ENCODE data around the gene ARHGEF28.

Gene ARHGEF28

DNA sequence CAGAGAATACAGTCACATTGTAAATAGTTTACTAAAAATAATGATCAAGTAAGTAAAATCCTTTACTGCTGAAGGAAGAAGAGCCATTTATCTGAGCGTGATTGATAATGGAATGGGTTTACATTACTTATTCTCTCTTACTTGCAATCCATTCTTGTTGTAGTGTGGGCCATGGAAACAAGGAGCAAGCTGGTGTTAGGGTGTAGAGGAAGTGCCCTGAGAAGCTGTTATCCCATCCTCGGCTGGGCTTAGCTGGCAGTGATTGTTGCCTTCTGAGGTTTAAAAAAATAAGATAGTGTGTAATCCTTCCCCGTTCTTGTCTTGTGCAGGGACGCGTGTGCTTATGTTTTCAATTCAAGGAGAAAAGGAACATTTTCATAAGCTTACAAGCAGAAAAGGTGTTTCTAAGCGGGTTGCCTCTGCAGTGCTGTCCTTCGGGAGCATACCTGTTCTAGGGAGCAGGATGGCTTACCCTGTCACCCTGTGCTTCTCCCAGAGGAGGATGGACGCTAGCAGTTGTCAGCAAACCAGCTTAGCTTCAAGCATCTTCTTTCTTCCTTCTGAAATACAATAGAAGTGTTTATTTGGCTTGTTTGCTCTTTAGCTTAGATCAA lies 188.3 kb downstream of the ARHGEF28 start:
- TF ChIP-seq TAF1 (IDR thresholded peaks at IDR 0.05; ENCODE audit: borderline replicate concordance, insufficient read depth, low read length) (no peak), SIN3A (IDR thresholded peaks at IDR 0.05; ENCODE audit: borderline replicate concordance, insufficient read depth, low read length) (no peak), POLR2AphosphoS5 (IDR thresholded peaks at IDR 0.05; ENCODE audit: low read depth, low read length) (no peak), FOXP2 (optimal IDR thresholded peaks at IDR 0.05; ENCODE audit: borderline replicate concordance, extremely low read depth, extremely low read length, insufficient read depth) (no peak)
- TF ChIP-seq, protein P1, sequence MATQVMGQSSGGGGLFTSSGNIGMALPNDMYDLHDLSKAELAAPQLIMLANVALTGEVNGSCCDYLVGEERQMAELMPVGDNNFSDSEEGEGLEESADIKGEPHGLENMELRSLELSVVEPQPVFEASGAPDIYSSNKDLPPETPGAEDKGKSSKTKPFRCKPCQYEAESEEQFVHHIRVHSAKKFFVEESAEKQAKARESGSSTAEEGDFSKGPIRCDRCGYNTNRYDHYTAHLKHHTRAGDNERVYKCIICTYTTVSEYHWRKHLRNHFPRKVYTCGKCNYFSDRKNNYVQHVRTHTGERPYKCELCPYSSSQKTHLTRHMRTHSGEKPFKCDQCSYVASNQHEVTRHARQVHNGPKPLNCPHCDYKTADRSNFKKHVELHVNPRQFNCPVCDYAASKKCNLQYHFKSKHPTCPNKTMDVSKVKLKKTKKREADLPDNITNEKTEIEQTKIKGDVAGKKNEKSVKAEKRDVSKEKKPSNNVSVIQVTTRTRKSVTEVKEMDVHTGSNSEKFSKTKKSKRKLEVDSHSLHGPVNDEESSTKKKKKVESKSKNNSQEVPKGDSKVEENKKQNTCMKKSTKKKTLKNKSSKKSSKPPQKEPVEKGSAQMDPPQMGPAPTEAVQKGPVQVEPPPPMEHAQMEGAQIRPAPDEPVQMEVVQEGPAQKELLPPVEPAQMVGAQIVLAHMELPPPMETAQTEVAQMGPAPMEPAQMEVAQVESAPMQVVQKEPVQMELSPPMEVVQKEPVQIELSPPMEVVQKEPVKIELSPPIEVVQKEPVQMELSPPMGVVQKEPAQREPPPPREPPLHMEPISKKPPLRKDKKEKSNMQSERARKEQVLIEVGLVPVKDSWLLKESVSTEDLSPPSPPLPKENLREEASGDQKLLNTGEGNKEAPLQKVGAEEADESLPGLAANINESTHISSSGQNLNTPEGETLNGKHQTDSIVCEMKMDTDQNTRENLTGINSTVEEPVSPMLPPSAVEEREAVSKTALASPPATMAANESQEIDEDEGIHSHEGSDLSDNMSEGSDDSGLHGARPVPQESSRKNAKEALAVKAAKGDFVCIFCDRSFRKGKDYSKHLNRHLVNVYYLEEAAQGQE (IDR thresholded peaks at IDR 0.05; ENCODE audit: insufficient read depth in 1 of 2, low read depth in 2 of 2, low read length in 2 of 2) = no peak

DNA sequence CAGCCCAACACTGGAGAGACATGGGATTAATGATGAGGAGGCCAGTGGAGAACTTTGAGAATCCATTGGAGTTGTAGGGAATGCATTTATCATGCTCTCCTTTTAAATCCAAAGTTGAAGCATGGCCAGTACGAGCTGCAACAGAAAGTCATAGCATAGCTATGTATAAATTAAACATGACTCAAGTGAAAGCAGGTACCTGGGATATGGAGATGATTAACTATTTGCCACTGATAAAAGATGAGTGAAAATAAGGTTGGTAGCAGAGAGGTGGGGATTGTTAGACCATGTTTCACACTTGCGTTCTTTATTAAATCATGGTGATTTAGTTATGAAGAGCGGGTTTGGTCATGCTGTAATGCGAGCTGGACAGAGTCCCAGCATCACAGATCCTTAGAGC lies 189.6 kb downstream of the ARHGEF28 start:
- no peak for TF ChIP-seq TAF1 (IDR thresholded peaks at IDR 0.05; ENCODE audit: borderline replicate concordance, insufficient read depth, low read length)
- TF ChIP-seq POLR2AphosphoS5 (IDR thresholded peaks at IDR 0.05; ENCODE audit: low read depth, low read length) = no peak
- TF ChIP-seq, protein P1 (IDR thresholded peaks at IDR 0.05; ENCODE audit: insufficient read depth in 1 of 2, low read depth in 2 of 2, low read length in 2 of 2) = no peak
- no peak for TF ChIP-seq SIN3A (IDR thresholded peaks at IDR 0.05; ENCODE audit: borderline replicate concordance, insufficient read depth, low read length)
- TF ChIP-seq FOXP2 (optimal IDR thresholded peaks at IDR 0.05; ENCODE audit: borderline replicate concordance, extremely low read depth, extremely low read length, insufficient read depth) = no peak

DNA sequence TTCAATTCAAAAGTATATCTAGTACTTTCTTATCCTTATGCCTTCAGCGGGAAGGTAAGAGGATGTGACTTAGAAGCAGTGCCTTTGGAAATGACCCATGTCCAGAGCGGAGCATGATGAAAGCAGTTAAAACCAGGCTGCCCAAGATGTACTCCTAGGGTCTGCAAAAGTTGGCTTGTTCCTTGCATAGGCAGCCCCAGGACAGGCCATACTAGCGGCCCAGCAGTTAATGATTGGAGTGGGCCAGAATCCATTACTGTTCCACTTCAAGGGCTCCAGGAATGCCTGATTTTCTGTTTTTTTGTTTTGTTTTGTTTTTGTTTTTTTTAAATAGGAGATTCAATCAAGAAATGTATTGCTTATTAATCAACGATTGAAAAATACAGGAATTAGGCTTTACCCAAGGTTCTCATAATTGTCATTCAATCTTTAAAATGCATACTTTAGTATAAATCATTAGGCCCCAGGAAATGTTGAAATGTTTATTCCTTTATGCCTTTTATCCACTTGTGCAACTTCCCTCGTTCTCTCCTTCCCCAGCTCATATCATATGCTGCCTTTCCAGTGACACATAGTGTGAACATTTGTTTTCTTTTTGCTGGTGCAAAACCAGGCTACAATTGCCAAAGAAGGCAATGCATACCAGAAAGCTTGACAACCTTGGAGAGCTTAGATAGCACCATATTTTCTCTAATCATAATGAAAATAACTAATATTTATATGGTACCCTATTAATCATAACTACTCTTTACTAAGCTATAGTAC lies 190.8 kb downstream of the ARHGEF28 start:
- TF ChIP-seq POLR2AphosphoS5 (IDR thresholded peaks at IDR 0.05; ENCODE audit: low read depth, low read length) (no peak), SIN3A (IDR thresholded peaks at IDR 0.05; ENCODE audit: borderline replicate concordance, insufficient read depth, low read length) (no peak), TAF1 (IDR thresholded peaks at IDR 0.05; ENCODE audit: borderline replicate concordance, insufficient read depth, low read length) (no peak), FOXP2 (optimal IDR thresholded peaks at IDR 0.05; ENCODE audit: borderline replicate concordance, extremely low read depth, extremely low read length, insufficient read depth) (no peak)
- TF ChIP-seq, protein P1 (IDR thresholded peaks at IDR 0.05; ENCODE audit: insufficient read depth in 1 of 2, low read depth in 2 of 2, low read length in 2 of 2) = no peak

DNA sequence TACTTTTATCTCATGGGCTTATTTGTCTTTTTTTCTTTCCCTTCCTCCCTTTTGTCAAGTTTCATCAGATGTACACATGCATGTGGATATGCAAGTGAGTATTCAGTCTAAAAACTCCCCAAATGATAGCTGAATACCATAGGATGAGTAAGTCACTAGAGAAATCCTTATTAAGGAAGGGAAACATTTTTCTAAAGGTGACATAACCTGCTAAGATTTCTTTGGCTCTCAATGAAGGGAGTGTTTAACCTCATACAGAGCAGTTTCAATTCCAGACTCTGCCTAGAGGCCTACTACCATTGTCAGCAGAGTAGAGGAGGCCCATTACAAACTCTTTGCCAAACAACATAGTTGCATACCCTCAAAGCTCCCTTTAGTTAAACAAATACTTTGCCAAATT lies 192.4 kb downstream of the ARHGEF28 start:
- TF ChIP-seq POLR2AphosphoS5 (IDR thresholded peaks at IDR 0.05; ENCODE audit: low read depth, low read length) (no peak), FOXP2 (optimal IDR thresholded peaks at IDR 0.05; ENCODE audit: borderline replicate concordance, extremely low read depth, extremely low read length, insufficient read depth) (no peak), TAF1 (IDR thresholded peaks at IDR 0.05; ENCODE audit: borderline replicate concordance, insufficient read depth, low read length) (no peak), SIN3A (IDR thresholded peaks at IDR 0.05; ENCODE audit: borderline replicate concordance, insufficient read depth, low read length) (no peak)

DNA sequence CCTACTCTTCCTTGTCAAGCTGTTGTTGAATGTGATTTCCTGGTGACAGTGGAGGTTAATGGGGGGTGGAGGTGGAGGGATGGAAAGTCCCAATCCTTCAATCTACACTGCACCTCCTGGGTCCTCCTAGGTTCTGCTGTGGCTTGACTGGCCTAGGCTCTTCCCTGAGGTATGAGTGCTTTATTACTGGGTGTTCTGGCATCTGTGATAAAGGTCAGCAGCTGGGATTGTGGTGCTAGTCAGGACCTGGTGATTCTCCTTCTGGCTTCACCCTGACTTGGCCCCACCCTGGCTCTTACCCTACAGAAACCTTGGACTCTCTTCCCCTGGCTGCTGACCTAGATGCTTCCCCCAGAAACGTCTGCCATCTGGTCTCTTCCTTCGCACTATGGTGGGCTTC lies 194.3 kb downstream of the ARHGEF28 start:
- TF ChIP-seq TAF1 (IDR thresholded peaks at IDR 0.05; ENCODE audit: borderline replicate concordance, insufficient read depth, low read length) (no peak), SIN3A (IDR thresholded peaks at IDR 0.05; ENCODE audit: borderline replicate concordance, insufficient read depth, low read length) (no peak), FOXP2 (optimal IDR thresholded peaks at IDR 0.05; ENCODE audit: borderline replicate concordance, extremely low read depth, extremely low read length, insufficient read depth) (no peak), POLR2AphosphoS5 (IDR thresholded peaks at IDR 0.05; ENCODE audit: low read depth, low read length) (no peak)
